K562 (cell line): ENCODE data around the gene SEPHS2. TPM values are rescaled to one million over a fixed set of nuclear protein-coding genes. Genes with fewer than 3 reads are reported as not detected.

Source experiments
- ATAC-seq: fragments of 200-7000 bp; cut with Tn5 transposase; 3 replicates; pipeline ENCODE4 v1.9.1; 2020; ENCODE audit warnings: moderate library complexity
- BruUV-seq: library from RNA; stranded (reverse); fragments of 400-500 nt; replicated peaks from 2 replicates; lab custom pipeline; 2021; lab: Mats Ljungman, UMichigan
- CTCF ChIA-PET: fragments of 300-600 bp; formaldehyde crosslinking; extraction: SDS; loops from one replicate; lab custom pipeline; 2021; ENCODE audit warnings: low intra/inter-chr PET ratio; lab: Yijun Ruan, JAX
- POLR2A ChIA-PET: fragments of 300-600, 350-650 bp; sonication (Branson Sonifier 250); formaldehyde crosslinking; extraction: SDS; loops from one replicate; lab custom pipeline; 2021; ENCODE audit warnings: antibody characterized with exemption, inconsistent platforms; lab: Yijun Ruan, JAX
- DNase-seq, 4 experiments: peaks; one replicate each; pipeline versions ENCODE4 v3.0.0 to v3.0.0-alpha.2; 2011 to 2018; ENCODE audit warnings: low spot score in 3 of 4, mixed read lengths in 3 of 4; ENCODE audit errors: extremely low read depth in 1 of 4
- FAIRE-seq: peaks from 2 replicates; lab custom pipeline; 2011; peaks lifted over from hg19 to GRCh38; lab: Jason Lieb, UNC
- H2AFZ ChIP-seq: 2 replicates; pipeline ENCODE4 v1.6.0; 2011; ENCODE audit warnings: low read depth, low read length, control low read depth, inconsistent platforms
- H3K27ac ChIP-seq: fragments of 200-600 bp; 3 replicates; pipeline ENCODE4 v1.8.0; 2011; ENCODE audit warnings: low read depth, mild to moderate bottlenecking, control low read depth, inconsistent platforms, low read length, moderate library complexity, mixed read lengths; ENCODE audit errors: extremely low read depth
- H3K27me3 ChIP-seq, 2 experiments: fragments of 300-600 bp in 1 of 2; 2 replicates in 1 of 2; 3 replicates in 1 of 2; pipeline versions ENCODE4 v1.6.0 to v1.8.0; 2011; ENCODE audit warnings: inconsistent platforms in 2 of 2, low read length in 2 of 2, mild to moderate bottlenecking in 1 of 2, mixed read lengths in 1 of 2, moderate library complexity in 1 of 2; ENCODE audit not compliant: control insufficient read depth in 2 of 2, insufficient read depth in 2 of 2
- H3K36me3 ChIP-seq: fragments of 300-600 bp; 3 replicates; pipeline ENCODE4 v1.8.0; 2011; ENCODE audit warnings: mild to moderate bottlenecking, low read length, inconsistent platforms; ENCODE audit not compliant: control insufficient read depth, insufficient read depth
- H3K4me1 ChIP-seq, 2 experiments: fragments of 200-600 bp in 1 of 2; replicated peaks in 1 of 2; 2 replicates in 1 of 2; 3 replicates in 1 of 2; pipeline versions ENCODE4 v1.5.1 to v1.8.0; 2011; ENCODE audit warnings: inconsistent platforms in 2 of 2, low read length in 2 of 2, mild to moderate bottlenecking in 1 of 2, mixed read lengths in 1 of 2, moderate library complexity in 1 of 2; ENCODE audit not compliant: control insufficient read depth in 2 of 2, insufficient read depth in 2 of 2
- H3K4me2 ChIP-seq: 2 replicates; pipeline ENCODE4 v1.6.1; 2011; ENCODE audit warnings: low read length, control low read depth, inconsistent platforms, mixed read lengths; ENCODE audit not compliant: insufficient read depth
- H3K4me3 ChIP-seq: fragments of 200-600 bp; sonication (generic), shearing (Covaris generic); 2 replicates; pipeline ENCODE4 v1.5.1; 2016; ENCODE audit warnings: control low read depth, inconsistent platforms
- H3K79me2 ChIP-seq: fragments of 200-600 bp; 3 replicates; pipeline ENCODE4 v1.8.0; 2011; ENCODE audit warnings: low read length, inconsistent platforms; ENCODE audit not compliant: control insufficient read depth, insufficient read depth
- H3K9ac ChIP-seq, 2 experiments: 2 replicates each; pipeline versions ENCODE4 v1.6.0 to v1.6.1; 2011; ENCODE audit warnings: low read depth in 2 of 2, low read length in 2 of 2, control low read depth in 1 of 2, inconsistent platforms in 1 of 2, mild to moderate bottlenecking in 1 of 2, mixed read lengths in 1 of 2; ENCODE audit not compliant: insufficient read depth in 1 of 2
- H3K9me1 ChIP-seq: one replicate; pipeline ENCODE4 v1.6.0; 2011; ENCODE audit warnings: inconsistent platforms, mild to moderate bottlenecking, low read length, moderate library complexity; ENCODE audit not compliant: control insufficient read depth, insufficient read depth
- H3K9me3 ChIP-seq: replicated peaks from 2 replicates; pipeline ENCODE4 v1.5.1; 2011; ENCODE audit warnings: low read depth, low read length, inconsistent platforms; ENCODE audit not compliant: control insufficient read depth, insufficient read depth
- H4K20me1 ChIP-seq: replicated peaks from 2 replicates; pipeline ENCODE4 v1.6.1; 2011; ENCODE audit warnings: low read length, inconsistent platforms, mixed read lengths; ENCODE audit not compliant: control insufficient read depth, insufficient read depth
- FOXA1 ChIP-seq: fragments of 450-650 bp; IDR thresholded peaks from 2 replicates; pipeline ENCODE4 v1.6.1; 2016; ENCODE audit warnings: mild to moderate bottlenecking, borderline replicate concordance
- HMG20A ChIP-seq: fragments of 450-650 bp; formaldehyde crosslinking; conservative IDR thresholded peaks from 2 replicates; pipeline ENCODE4 v1.4.0; 2020; ENCODE audit warnings: mild to moderate bottlenecking, mixed read lengths
- NFIC ChIP-seq: fragments of 450-650 bp; IDR thresholded peaks from 2 replicates; pipeline ENCODE4 v1.6.1; 2017; ENCODE audit warnings: mild to moderate bottlenecking, inconsistent platforms
- NR2C1 ChIP-seq, 2 experiments: fragments of 450-650 bp; IDR thresholded peaks; 2 replicates each; pipeline ENCODE4 v1.6.1; 2017; ENCODE audit warnings: mild to moderate bottlenecking in 2 of 2, antibody characterized with exemption in 1 of 2, inconsistent platforms in 1 of 2, missing compliant biosample characterization in 1 of 2, missing genetic modification characterization in 1 of 2
- TAL1 ChIP-seq: fragments of 450-650 bp; IDR thresholded peaks from 2 replicates; pipeline ENCODE4 v1.6.1; 2016; ENCODE audit warnings: mild to moderate bottlenecking
- TRIM28 ChIP-seq: fragments of 450-650 bp; IDR thresholded peaks from 2 replicates; pipeline ENCODE4 v1.6.1; 2017
- ZNF347 ChIP-seq: fragments of 450-650 bp; formaldehyde crosslinking; IDR thresholded peaks from 2 replicates; pipeline ENCODE4 v1.4.0; 2020; ENCODE audit warnings: low read depth, mild to moderate bottlenecking, moderate library complexity
- WGBS: fragments of 100-300 bp; shearing (Covaris generic); methylation state at CpG from one replicate; pipeline ENCODE4 v1.1.6; 2016; ENCODE audit warnings: low coverage, mixed read lengths; ENCODE audit not compliant: insufficient coverage; ENCODE audit errors: missing lambda C conversion rate; 5-methylcytosine and 5-hydroxymethylcytosine counted together
- in situ Hi-C: fragments of 300-500 bp; cut with MboI; formaldehyde crosslinking; loops from 4 replicates; pipeline ENCODE4 v1.15.0; 2018; ENCODE audit warnings: inconsistent platforms, mixed read lengths
- intact Hi-C: fragments of 100-400 bp; cut with micrococcal nuclease; formaldehyde crosslinking; loops from 2 replicates; pipeline ENCODE4 v1.14.2; 2022
- polyA plus RNA-seq, 8 experiments: library from polyadenylated mRNA; depleted of rRNA in 4 of 8; stranded (reverse) in 5 of 8; unstranded in 3 of 8; fragments of >200 nt; fragmentation: Nextera tagmentation in 2 of 8; fragmentation: Illumina TruSeq in 1 of 8; extraction: Ambion mirVana in 2 of 8; extraction: Trizol in 1 of 8; gene quantifications; 2 replicates each; pipeline versions ENCODE4 v1.2.1 to v1.2.3, GENCODE V29; 2011 to 2014; ENCODE audit warnings: inconsistent platforms in 1 of 8, missing spikeins in 1 of 8
- total RNA-seq, 7 experiments: library from RNA; depleted of rRNA in 6 of 7; stranded (reverse); fragments of >200 nt in 6 of 7; fragmentation: Illumina TruSeq in 2 of 7; extraction: Trizol in 2 of 7; gene quantifications; 2 replicates each; pipeline versions ENCODE4 v1.2.1 to v1.2.3, GENCODE V29; 2011 to 2021; ENCODE audit warnings: low replicate concordance in 1 of 7
- TF ChIP-seq, protein P1 (sequence below), 3 experiments: fragments of 200-800 bp in 1 of 3; sonication (Bioruptor generic) in 1 of 3; sonication (generic) in 1 of 3; formaldehyde crosslinking in 1 of 3; IDR thresholded peaks; 2 replicates each; pipeline versions ENCODE4 v1.6.1 to v1.8.0; 2016 to 2022; ENCODE audit warnings: mild to moderate bottlenecking in 2 of 3, missing compliant biosample characterization in 2 of 3, missing genetic modification characterization in 2 of 3, missing genetic modification reagents in 1 of 3

The SEPHS2 gene
- total and polyA plus RNA-seq, 9 of the 15 experiments (the other 6 are each of a cell fraction or from before 2014, with no cell fraction given) = 20.9 to 90.6 (median 43.4) TPM

DNA sequence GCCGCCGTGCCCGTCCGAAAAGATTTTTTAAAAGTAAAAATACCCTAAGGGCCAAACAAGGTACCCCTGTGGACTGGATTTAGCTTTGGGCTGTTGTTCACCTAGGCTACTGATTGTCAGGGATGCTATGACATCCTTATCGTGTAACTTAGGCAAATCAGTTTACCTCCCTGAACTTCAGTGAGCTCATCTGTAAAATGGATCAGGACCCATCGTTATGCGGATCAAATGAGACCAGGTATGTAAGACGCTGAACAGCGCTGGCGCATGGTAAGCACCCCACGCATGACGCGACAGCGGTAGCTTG, 38.9 kb downstream of the SEPHS2 start (continued):
- TF ChIP-seq NR2C1 (IDR thresholded peaks at IDR 0.05) (no peak), NR2C1 (tag; IDR thresholded peaks at IDR 0.05) (0 out of 2 replicates have a peak, but pooled peaks have one; percentile 28)

DNA sequence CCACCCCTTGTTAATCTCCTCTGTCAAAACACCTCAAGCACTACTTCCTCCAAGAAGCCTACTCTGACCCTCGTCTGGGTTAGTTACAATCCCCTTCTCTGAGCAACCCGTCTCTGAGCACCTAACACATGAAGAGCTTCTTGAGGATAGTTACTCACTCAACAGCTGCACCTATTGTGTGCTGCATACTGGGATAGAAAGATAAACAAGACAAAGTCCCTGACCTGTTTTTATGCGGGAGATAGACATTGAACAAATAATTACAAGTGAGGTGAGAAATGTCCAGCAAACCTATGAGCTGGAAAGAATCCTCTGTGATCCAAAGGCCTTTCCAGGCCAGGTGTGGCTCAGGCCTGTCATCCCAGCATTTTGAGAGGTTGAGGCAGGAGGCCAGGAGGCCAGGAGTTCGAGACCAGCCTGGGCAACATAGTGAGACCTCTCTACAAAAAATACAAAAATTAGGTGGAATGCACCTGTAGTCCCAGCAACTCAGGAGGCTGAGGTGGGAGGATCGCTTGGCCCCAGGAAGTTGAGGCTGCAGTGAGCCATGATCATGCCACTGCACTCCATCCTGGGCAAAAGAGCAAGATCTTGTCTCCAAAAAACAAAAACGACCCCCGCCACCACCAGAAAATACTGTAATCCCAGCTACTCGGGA, 43.8 kb downstream of the SEPHS2 start:
- Histone ChIP-seq H3K79me2 (no peaks in the 10 kb centered on the region), H3K36me3 (peaks cover 20% of the 10 kb centered on the region; the same call in 2 of the 3 replicates), H3K4me1 (peaks cover 21 to 44% of the 10 kb centered on the region in 2 experiments; a peak in 4 of 5 replicates), H4K20me1 (no peaks in the 10 kb centered on the region), H2AFZ (peak overlapping the region; percentile 16; the same call in 1 of the 2 replicates), H3K27ac (no peak overlapping the region), H3K9me1 (no peaks in the 10 kb centered on the region), H3K9me3 (no peaks in the 10 kb centered on the region), H3K4me2 (no peak overlapping the region), H3K27me3 (no peaks in the 10 kb centered on the region), H3K4me3 (no peak overlapping the region), H3K9ac (peak overlapping the region; percentile 1 to 18; a peak in 2 of 4 replicates)
- no peak for FAIRE-seq
- POLR2A ChIA-PET = interaction anchor here (0.7 to 0.9 kb wide), 3 partner anchors 14 to 47 kb away, joined by 3 to 4 read pairs (median 3); partner anchors contain the start of gene CD2BP2
- TF ChIP-seq ZNF347 = no peak
- TF ChIP-seq, protein P1, sequence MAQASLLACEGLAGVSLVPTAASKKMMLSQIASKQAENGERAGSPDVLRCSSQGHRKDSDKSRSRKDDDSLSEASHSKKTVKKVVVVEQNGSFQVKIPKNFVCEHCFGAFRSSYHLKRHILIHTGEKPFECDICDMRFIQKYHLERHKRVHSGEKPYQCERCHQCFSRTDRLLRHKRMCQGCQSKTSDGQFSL (CRISPR knock-in tag; IDR thresholded peaks at IDR 0.05) = no peak
- TF ChIP-seq, protein P1 (tag; IDR thresholded peaks at IDR 0.05) = no peak
- no peak for TF ChIP-seq NFIC
- no peak for TF ChIP-seq TRIM28
- no peak for TF ChIP-seq TAL1
- no peak for TF ChIP-seq HMG20A
- TF ChIP-seq FOXA1 = no peak
- intact Hi-C loops (no loop called here), in situ Hi-C loops (loop anchor here (10.0 kb wide), 1 partner anchor 207 kb away; the partner anchor contains the start of genes BOLA2B, SLX1A and SULT1A3)
- no peak for ATAC-seq
- 54% methylated on average over 8 of the region's 8 CpGs for WGBS
- CTCF ChIA-PET = no interaction called here
- BruUV-seq = no TSS peak
- DNase-seq = peak in 1 of 4 experiments; percentile 30
